GM12801 (cell line): ENCODE results near the gene SIDT1.

Experiments
- CTCF ChIP-seq: IDR thresholded peaks from one replicate; pipeline ENCODE4 v1.5.1; 2011; ENCODE audit warnings: control low read depth; ENCODE audit not compliant: insufficient read length; ENCODE audit errors: extremely low read depth

The SIDT1 gene

GRCh38 chr3:113546414-113546893, 14.1 kb downstream of the SIDT1 start:
- TF ChIP-seq CTCF, result no peak

- no peak for TF ChIP-seq CTCF
These were observed 16.1 kb downstream of the SIDT1 start for GRCh38 chr3:113548501-113548900.

- TF ChIP-seq CTCF, result no peak
These were observed 19.5 kb downstream of the SIDT1 start for GRCh38 chr3:113551820-113552219.

- no peak for TF ChIP-seq CTCF
These were observed 20.5 kb downstream of the SIDT1 start for GRCh38 chr3:113552851-113553250.

- TF ChIP-seq CTCF, result no peak
These were observed 22.8 kb downstream of the SIDT1 start for GRCh38 chr3:113555138-113555537.

- no peak for TF ChIP-seq CTCF
These were observed 24.1 kb downstream of the SIDT1 start for GRCh38 chr3:113556316-113556945.

- TF ChIP-seq CTCF, result no peak
These were observed 24.6 kb downstream of the SIDT1 start for GRCh38 chr3:113556946-113557335.
